Measurements from ENCODE around the gene CHD6.

GRCh38 chr20:41650231-41650948 is 32.2 kb upstream of the CHD6 start:
- TF ChIP-seq, protein P1, sequence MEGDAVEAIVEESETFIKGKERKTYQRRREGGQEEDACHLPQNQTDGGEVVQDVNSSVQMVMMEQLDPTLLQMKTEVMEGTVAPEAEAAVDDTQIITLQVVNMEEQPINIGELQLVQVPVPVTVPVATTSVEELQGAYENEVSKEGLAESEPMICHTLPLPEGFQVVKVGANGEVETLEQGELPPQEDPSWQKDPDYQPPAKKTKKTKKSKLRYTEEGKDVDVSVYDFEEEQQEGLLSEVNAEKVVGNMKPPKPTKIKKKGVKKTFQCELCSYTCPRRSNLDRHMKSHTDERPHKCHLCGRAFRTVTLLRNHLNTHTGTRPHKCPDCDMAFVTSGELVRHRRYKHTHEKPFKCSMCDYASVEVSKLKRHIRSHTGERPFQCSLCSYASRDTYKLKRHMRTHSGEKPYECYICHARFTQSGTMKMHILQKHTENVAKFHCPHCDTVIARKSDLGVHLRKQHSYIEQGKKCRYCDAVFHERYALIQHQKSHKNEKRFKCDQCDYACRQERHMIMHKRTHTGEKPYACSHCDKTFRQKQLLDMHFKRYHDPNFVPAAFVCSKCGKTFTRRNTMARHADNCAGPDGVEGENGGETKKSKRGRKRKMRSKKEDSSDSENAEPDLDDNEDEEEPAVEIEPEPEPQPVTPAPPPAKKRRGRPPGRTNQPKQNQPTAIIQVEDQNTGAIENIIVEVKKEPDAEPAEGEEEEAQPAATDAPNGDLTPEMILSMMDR (IDR thresholded peaks at IDR 0.05), result no peak
- no peak for TF ChIP-seq POLR2AphosphoS5 (IDR thresholded peaks at IDR 0.05)
- no peak for TF ChIP-seq POLR2A (IDR thresholded peaks at IDR 0.05)
